H9 (cell line): Measurements from ENCODE around the gene USP37. TPM values are rescaled to one million over a fixed set of nuclear protein-coding genes. Genes with fewer than 3 reads are reported as not detected.

Experiments used
- DNase-seq: peaks from one replicate; pipeline ENCODE4 v3.0.0-alpha.2; 2017
- H2AFZ ChIP-seq: one replicate; pipeline ENCODE4 v1.6.1; 2013; ENCODE audit warnings: mild to moderate bottlenecking, low read length, control low read depth, moderate library complexity
- H2AK5ac ChIP-seq: 2 replicates; pipeline ENCODE4 v1.6.1; 2013; ENCODE audit warnings: low read length, control low read depth, mixed read lengths; ENCODE audit not compliant: insufficient read length
- H2BK120ac ChIP-seq: one replicate; pipeline ENCODE4 v1.6.1; 2013; ENCODE audit warnings: low read depth, mild to moderate bottlenecking, low read length, control low read depth, inconsistent platforms; ENCODE audit not compliant: poor library complexity, severe bottlenecking
- H2BK12ac ChIP-seq: 2 replicates; pipeline ENCODE4 v1.6.1; 2013; ENCODE audit warnings: low read length, control low read depth, mixed read lengths, low read depth; ENCODE audit not compliant: insufficient read length
- H2BK15ac ChIP-seq: 2 replicates; pipeline ENCODE4 v1.6.1; 2013; ENCODE audit warnings: low read depth, low read length, control low read depth
- H2BK20ac ChIP-seq: one replicate; pipeline ENCODE4 v1.6.1; 2013; ENCODE audit warnings: low read depth, mild to moderate bottlenecking, low read length, control low read depth, inconsistent platforms; ENCODE audit not compliant: poor library complexity, severe bottlenecking
- H2BK5ac ChIP-seq: 2 replicates; pipeline ENCODE4 v1.6.1; 2013; ENCODE audit warnings: low read length, control low read depth, mixed read lengths; ENCODE audit not compliant: insufficient read length
- H3K14ac ChIP-seq: 2 replicates; pipeline ENCODE4 v1.6.1; 2013; ENCODE audit warnings: low read length, control low read depth; ENCODE audit not compliant: insufficient read depth
- H3K18ac ChIP-seq: 2 replicates; pipeline ENCODE4 v1.6.1; 2013; ENCODE audit warnings: low read depth, mild to moderate bottlenecking, mixed read lengths, low read length, control low read depth; ENCODE audit not compliant: insufficient read length
- H3K23ac ChIP-seq: 2 replicates; pipeline ENCODE4 v1.6.1; 2013; ENCODE audit warnings: low read length, control low read depth, mixed read lengths, low read depth; ENCODE audit not compliant: insufficient read length
- H3K23me2 ChIP-seq: 2 replicates; pipeline ENCODE4 v1.6.1; 2013; ENCODE audit warnings: low read depth, mild to moderate bottlenecking, mixed read lengths, low read length, control low read depth; ENCODE audit not compliant: insufficient read length, poor library complexity, severe bottlenecking
- H3K27ac ChIP-seq: 2 replicates; pipeline ENCODE4 v1.5.1; 2013; ENCODE audit warnings: low read length, control low read depth, mixed read lengths, low read depth; ENCODE audit not compliant: insufficient read length
- H3K27me3 ChIP-seq: 2 replicates; pipeline ENCODE4 v1.6.1; 2013; ENCODE audit warnings: low read length, control low read depth, inconsistent platforms; ENCODE audit not compliant: insufficient read depth
- H3K4ac ChIP-seq: 2 replicates; pipeline ENCODE4 v1.6.1; 2013; ENCODE audit warnings: low read depth, mild to moderate bottlenecking, control low read depth, inconsistent platforms, low read length, moderate library complexity
- H3K4me1 ChIP-seq: 2 replicates; pipeline ENCODE4 v1.6.1; 2013; ENCODE audit warnings: low read length, control low read depth, inconsistent platforms; ENCODE audit not compliant: insufficient read depth
- H3K4me2 ChIP-seq: 2 replicates; pipeline ENCODE4 v1.6.1; 2013; ENCODE audit warnings: low read length, control low read depth, mixed read lengths; ENCODE audit not compliant: insufficient read length, insufficient read depth
- H3K56ac ChIP-seq: 2 replicates; pipeline ENCODE4 v1.6.1; 2013; ENCODE audit warnings: low read depth, mild to moderate bottlenecking, mixed read lengths, low read length, control low read depth; ENCODE audit not compliant: insufficient read length
- H3K79me1 ChIP-seq: 2 replicates; pipeline ENCODE4 v1.6.1; 2013; ENCODE audit warnings: low read depth, mild to moderate bottlenecking, moderate library complexity, low read length, control low read depth, inconsistent platforms; ENCODE audit not compliant: insufficient read depth, poor library complexity, severe bottlenecking
- H3K79me2 ChIP-seq: 2 replicates; pipeline ENCODE4 v1.6.1; 2013; ENCODE audit warnings: low read length, control low read depth, inconsistent platforms; ENCODE audit not compliant: insufficient read depth
- H3K9ac ChIP-seq: 2 replicates; pipeline ENCODE4 v1.6.1; 2013; ENCODE audit warnings: low read length, control low read depth, mixed read lengths; ENCODE audit not compliant: insufficient read length; ENCODE audit errors: extremely low read depth
- H3K9me3 ChIP-seq: one replicate; pipeline ENCODE4 v1.6.1; 2013; ENCODE audit warnings: low read depth, low read length, inconsistent platforms; ENCODE audit not compliant: control insufficient read depth
- H3T11ph ChIP-seq: one replicate; pipeline ENCODE4 v1.6.1; 2013; ENCODE audit warnings: mild to moderate bottlenecking, low read length, control low read depth, inconsistent platforms
- H4K20me1 ChIP-seq: one replicate; pipeline ENCODE4 v1.6.1; 2013; ENCODE audit not compliant: control insufficient read depth, insufficient read length, insufficient read depth
- H4K5ac ChIP-seq: 2 replicates; pipeline ENCODE4 v1.6.1; 2013; ENCODE audit warnings: low read depth, mild to moderate bottlenecking, mixed read lengths, low read length, control low read depth; ENCODE audit not compliant: insufficient read length
- H4K8ac ChIP-seq: replicated peaks from 2 replicates; pipeline ENCODE4 v1.6.1; 2013; ENCODE audit warnings: low read length, control low read depth, mixed read lengths, low read depth; ENCODE audit not compliant: insufficient read length
- H4K91ac ChIP-seq: 2 replicates; pipeline ENCODE4 v1.6.1; 2013; ENCODE audit warnings: low read depth, mild to moderate bottlenecking, moderate library complexity, mixed read lengths, low read length, control low read depth; ENCODE audit not compliant: insufficient read length
- H3K27ac Mint-ChIP-seq, 3 experiments: 2 replicates in 2 of 3; 3 replicates in 1 of 3; pipeline ENCODE4 v1.8.0; 2020 to 2021; ENCODE audit warnings: mixed read lengths in 3 of 3, mild to moderate bottlenecking in 1 of 3, moderate library complexity in 1 of 3
- H3K27me3 Mint-ChIP-seq: 2 replicates; pipeline ENCODE4 v1.8.0; 2021; ENCODE audit warnings: low read depth, mild to moderate bottlenecking, moderate library complexity, mixed read lengths
- H3K36me3 Mint-ChIP-seq, 3 experiments: 2 replicates in 2 of 3; 3 replicates in 1 of 3; pipeline ENCODE4 v1.8.0; 2020 to 2021; ENCODE audit warnings: low read depth in 3 of 3, mixed read lengths in 3 of 3; ENCODE audit not compliant: insufficient read depth in 1 of 3
- H3K4me1 Mint-ChIP-seq, 2 experiments: 2 replicates each; pipeline ENCODE4 v1.8.0; 2020; ENCODE audit warnings: mixed read lengths in 2 of 2
- H3K4me3 Mint-ChIP-seq, 2 experiments: 2 replicates in 1 of 2; 3 replicates in 1 of 2; pipeline ENCODE4 v1.8.0; 2020 to 2021; ENCODE audit warnings: mild to moderate bottlenecking in 2 of 2, mixed read lengths in 2 of 2, moderate library complexity in 1 of 2
- H3K9me3 Mint-ChIP-seq, 2 experiments: 2 replicates in 1 of 2; 3 replicates in 1 of 2; pipeline ENCODE4 v1.8.0; 2020; ENCODE audit warnings: mild to moderate bottlenecking in 2 of 2, mixed read lengths in 2 of 2, moderate library complexity in 1 of 2
- total RNA-seq: library from RNA; stranded (reverse); gene quantifications from 2 replicates; pipeline ENCODE4 v1.2.1, GENCODE V29; 2021
- TF ChIP-seq, protein P1 (sequence below): fragments of 200-600 bp; sonication (generic); conservative IDR thresholded peaks from 3 replicates; pipeline ENCODE4 v1.8.0; 2021; ENCODE audit warnings: antibody characterized with exemption, mild to moderate bottlenecking

USP37 gene
- total RNA-seq, 1 experiment from 2014 or later = 34.9 TPM

DNA sequence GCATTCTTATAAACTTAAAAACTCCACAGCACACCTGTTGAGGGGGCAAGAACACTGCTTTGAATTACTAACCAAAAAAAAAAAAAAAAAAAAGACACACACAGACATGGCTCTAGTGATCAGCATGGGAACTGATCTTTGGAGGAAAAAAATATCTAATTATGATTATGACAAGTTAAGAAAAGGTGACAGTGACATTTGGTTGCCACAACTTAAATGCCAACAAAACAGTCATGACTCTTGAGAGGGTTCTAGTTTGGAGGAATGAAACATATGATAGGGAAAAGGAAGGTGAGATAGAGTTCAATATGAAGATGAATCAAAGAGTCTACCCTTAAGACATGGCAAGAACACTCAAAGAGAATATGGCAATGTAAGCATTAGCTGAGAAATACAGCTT lies 20.6 kb downstream of the USP37 start:
- no peaks in the 10 kb centered on the region for H4K20me1 ChIP-seq
- H3K4ac ChIP-seq = no peak overlapping the region
- no peak overlapping the region for H3K14ac ChIP-seq
- no peak overlapping the region for H3K18ac ChIP-seq
- H3K36me3 Mint-ChIP-seq = peaks cover 29 to 76% (median 74%) of the 10 kb centered on the region in 3 experiments
- TF ChIP-seq, protein P1, sequence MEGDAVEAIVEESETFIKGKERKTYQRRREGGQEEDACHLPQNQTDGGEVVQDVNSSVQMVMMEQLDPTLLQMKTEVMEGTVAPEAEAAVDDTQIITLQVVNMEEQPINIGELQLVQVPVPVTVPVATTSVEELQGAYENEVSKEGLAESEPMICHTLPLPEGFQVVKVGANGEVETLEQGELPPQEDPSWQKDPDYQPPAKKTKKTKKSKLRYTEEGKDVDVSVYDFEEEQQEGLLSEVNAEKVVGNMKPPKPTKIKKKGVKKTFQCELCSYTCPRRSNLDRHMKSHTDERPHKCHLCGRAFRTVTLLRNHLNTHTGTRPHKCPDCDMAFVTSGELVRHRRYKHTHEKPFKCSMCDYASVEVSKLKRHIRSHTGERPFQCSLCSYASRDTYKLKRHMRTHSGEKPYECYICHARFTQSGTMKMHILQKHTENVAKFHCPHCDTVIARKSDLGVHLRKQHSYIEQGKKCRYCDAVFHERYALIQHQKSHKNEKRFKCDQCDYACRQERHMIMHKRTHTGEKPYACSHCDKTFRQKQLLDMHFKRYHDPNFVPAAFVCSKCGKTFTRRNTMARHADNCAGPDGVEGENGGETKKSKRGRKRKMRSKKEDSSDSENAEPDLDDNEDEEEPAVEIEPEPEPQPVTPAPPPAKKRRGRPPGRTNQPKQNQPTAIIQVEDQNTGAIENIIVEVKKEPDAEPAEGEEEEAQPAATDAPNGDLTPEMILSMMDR = no peak
- no peak overlapping the region; a peak in 1 of 7 replicates for H3K27ac Mint-ChIP-seq
- no peak overlapping the region for H3K27ac ChIP-seq
- DNase-seq = no peak
- no peak overlapping the region for H3K4me3 Mint-ChIP-seq
- H3K23me2 ChIP-seq = no peaks in the 10 kb centered on the region
- H3K79me1 ChIP-seq = no peaks in the 10 kb centered on the region
- H4K5ac ChIP-seq = no peak overlapping the region
- no peak overlapping the region for H4K8ac ChIP-seq
- no peak overlapping the region for H2BK15ac ChIP-seq
- H2BK20ac ChIP-seq = no peak overlapping the region
- H2AFZ ChIP-seq = no peak overlapping the region
- no peaks in the 10 kb centered on the region for H3K27me3 ChIP-seq
- no peaks in the 10 kb centered on the region for H3K4me1 Mint-ChIP-seq
- no peak overlapping the region for H2BK120ac ChIP-seq
- no peaks in the 10 kb centered on the region for H3K9me3 ChIP-seq
- no peak overlapping the region for H4K91ac ChIP-seq
- H3K4me1 ChIP-seq = no peaks in the 10 kb centered on the region
- no peaks in the 10 kb centered on the region for H3K27me3 Mint-ChIP-seq
- H3K4me2 ChIP-seq = no peak overlapping the region
- no peak overlapping the region for H2BK5ac ChIP-seq
- no peaks in the 10 kb centered on the region for H3K79me2 ChIP-seq
- no peak overlapping the region for H3K23ac ChIP-seq
- H3K9me3 Mint-ChIP-seq = no peaks in the 10 kb centered on the region
- no peak overlapping the region for H2BK12ac ChIP-seq
- H3K9ac ChIP-seq = no peak overlapping the region
- H3K56ac ChIP-seq = no peak overlapping the region
- H2AK5ac ChIP-seq = no peak overlapping the region
- H3T11ph ChIP-seq = no peak overlapping the region
